Endothelial cell (in vitro differentiated cells): ENCODE data around the gene LRRC56. TPM values are rescaled to one million over a fixed set of nuclear protein-coding genes. Genes with fewer than 3 reads are reported as not detected.
A peak's percentile ranks its signal among the peaks of the same experiment; 100 is the strongest.

Source experiments
- DNase-seq: peaks from one replicate; pipeline ENCODE4 v3.0.0; 2021; ENCODE audit warnings: low spot score
- H3K27ac Mint-ChIP-seq: one replicate; pipeline ENCODE4 v1.8.0; 2021; ENCODE audit warnings: mixed read lengths, inconsistent platforms; ENCODE audit not compliant: unreplicated experiment
- H3K27me3 Mint-ChIP-seq: one replicate; pipeline ENCODE4 v1.8.0; 2021; ENCODE audit warnings: mild to moderate bottlenecking, moderate library complexity, mixed read lengths, inconsistent platforms; ENCODE audit not compliant: unreplicated experiment
- H3K36me3 Mint-ChIP-seq: one replicate; pipeline ENCODE4 v1.8.0; 2021; ENCODE audit warnings: mild to moderate bottlenecking, low read depth, mixed read lengths, inconsistent platforms; ENCODE audit not compliant: unreplicated experiment
- H3K4me1 Mint-ChIP-seq: one replicate; pipeline ENCODE4 v1.8.0; 2021; ENCODE audit warnings: mild to moderate bottlenecking, mixed read lengths, inconsistent platforms; ENCODE audit not compliant: unreplicated experiment
- H3K4me3 Mint-ChIP-seq: one replicate; pipeline ENCODE4 v1.8.0; 2021; ENCODE audit warnings: mild to moderate bottlenecking, mixed read lengths, inconsistent platforms; ENCODE audit not compliant: unreplicated experiment
- H3K9me3 Mint-ChIP-seq: one replicate; pipeline ENCODE4 v1.8.0; 2021; ENCODE audit warnings: mixed read lengths, inconsistent platforms; ENCODE audit not compliant: unreplicated experiment
- CTCF ChIP-seq: fragments of 200-600 bp; sonication (generic); IDR thresholded peaks from one replicate; pipeline ENCODE4 v1.5.0; 2021; ENCODE audit warnings: antibody characterized with exemption; ENCODE audit not compliant: unreplicated experiment
- total RNA-seq: library from RNA; stranded (reverse); fragmentation: NEBNext Ultra II Directional; extraction: Animal tissue kit (Norgen Biotek cat#: 25700); gene quantifications from one replicate; pipeline ENCODE4 v1.2.1, GENCODE V29; 2021; ENCODE audit not compliant: unreplicated experiment

Gene LRRC56
- total RNA-seq, 1 donor from 2014 or later, result 2.6 TPM

- Mint-ChIP-seq H3K9me3 (no peaks in the 10 kb centered on the region), H3K27me3 (peaks cover 15% of the 10 kb centered on the region), H3K4me3 (peak overlapping the region; percentile 86), H3K4me1 (peaks cover 21% of the 10 kb centered on the region), H3K27ac (peak overlapping the region; percentile 58), H3K36me3 (peaks cover 7% of the 10 kb centered on the region)
- no peak for DNase-seq
- TF ChIP-seq CTCF, result no peak
Observed at GRCh38 chr11:575313-575995, 38.1 kb downstream of the LRRC56 start.

DNA sequence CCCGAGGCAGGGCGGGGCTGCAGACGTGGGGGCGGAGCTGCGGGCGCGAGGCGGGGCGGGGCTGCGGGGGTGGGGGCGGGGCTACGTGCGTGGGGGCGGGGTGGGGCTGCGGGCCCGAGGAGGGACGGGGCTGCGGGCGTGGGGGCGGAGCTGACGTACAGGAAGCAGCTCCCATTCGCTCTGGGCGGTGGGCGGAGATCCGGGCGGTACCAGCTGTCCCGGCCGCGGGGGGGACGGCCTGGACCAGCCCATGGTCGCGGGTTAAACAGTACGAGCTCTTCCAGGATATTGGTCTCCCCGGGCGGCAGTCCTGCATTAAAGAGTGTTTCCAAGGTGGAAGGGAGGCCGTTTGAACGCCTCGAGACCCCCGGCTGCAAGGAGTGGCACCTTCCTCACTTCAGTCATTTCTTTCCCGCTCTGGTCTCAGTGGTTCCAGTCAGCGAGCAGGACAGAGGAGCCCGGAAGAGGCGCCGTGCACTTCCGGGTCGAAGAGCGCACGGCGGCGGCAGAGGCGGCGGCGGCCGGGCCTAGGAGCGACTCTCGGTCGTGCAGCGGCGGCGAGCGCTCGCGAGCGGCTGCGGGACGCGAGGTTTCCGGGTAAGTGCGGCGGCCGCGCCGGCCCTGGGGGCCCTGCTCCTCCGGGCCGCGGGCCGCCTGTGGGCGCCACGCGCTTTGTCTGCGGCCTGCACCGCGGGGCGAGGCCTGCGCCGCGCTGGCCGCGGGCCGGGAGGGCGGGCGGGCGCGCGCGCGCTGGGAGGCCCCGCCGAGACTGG lies 38.9 kb downstream of the LRRC56 start, which contains the start of gene PHRF1:
PHRF1 (plus strand) TSS at position 475 of the 773 bp plus-strand sequence. CDS start 5,043 bp downstream, outside the sequence.
- Mint-ChIP-seq H3K4me3 (peak within 1 kb of the TSS; percentile 98), H3K36me3 (peaks cover 7% of the 10 kb centered on the region), H3K9me3 (no peaks in the 10 kb centered on the region), H3K27ac (peak within 1 kb of the TSS; percentile 100), H3K27me3 (peaks cover 15% of the 10 kb centered on the region), H3K4me1 (peaks cover 21% of the 10 kb centered on the region)
- no peak for TF ChIP-seq CTCF
- peak; percentile 91 for DNase-seq

- peak overlapping the region; percentile 97 for H3K4me3 Mint-ChIP-seq
- peak overlapping the region; percentile 88 for H3K27ac Mint-ChIP-seq
- no peak for DNase-seq
- H3K27me3 Mint-ChIP-seq, result peaks cover 15% of the 10 kb centered on the region
- H3K36me3 Mint-ChIP-seq, result peaks cover 7% of the 10 kb centered on the region
- no peak for TF ChIP-seq CTCF
- peaks cover 21% of the 10 kb centered on the region for H3K4me1 Mint-ChIP-seq
- H3K9me3 Mint-ChIP-seq, result no peaks in the 10 kb centered on the region
Observed at GRCh38 chr11:576811-577610, 39.7 kb downstream of the LRRC56 start.

DNA sequence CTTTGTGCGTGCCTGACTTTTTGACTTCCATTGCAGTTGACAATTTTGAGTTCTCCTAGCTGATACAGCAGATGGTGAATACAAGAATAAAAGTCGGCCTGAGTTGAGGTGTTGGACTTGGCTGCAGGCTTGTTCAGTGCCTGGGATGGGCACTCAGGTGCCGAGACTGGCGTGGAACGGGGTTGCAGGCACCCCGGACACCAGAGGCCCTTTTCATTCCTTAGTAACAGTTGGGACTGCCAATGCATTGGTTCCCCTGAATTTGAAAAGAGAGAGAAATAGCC lies 40.2 kb downstream of the LRRC56 start:
- TF ChIP-seq CTCF, result no peak
- H3K27me3 Mint-ChIP-seq, result peaks cover 13% of the 10 kb centered on the region
- peak overlapping the region; percentile 88 for H3K27ac Mint-ChIP-seq
- H3K9me3 Mint-ChIP-seq, result no peaks in the 10 kb centered on the region
- H3K4me3 Mint-ChIP-seq, result peak overlapping the region; percentile 97
- peaks cover 7% of the 10 kb centered on the region for H3K36me3 Mint-ChIP-seq
- H3K4me1 Mint-ChIP-seq, result peaks cover 21% of the 10 kb centered on the region
- DNase-seq, result no peak
